Erythroblast (primary cell): ENCODE measurements around the gene ANO6.

ENCODE experiments used
- GATA1 ChIP-seq: IDR thresholded peaks from 2 replicates; pipeline ENCODE4 v1.6.1; 2011; ENCODE audit warnings: low read depth, mild to moderate bottlenecking, control low read depth, low read length, moderate library complexity
- POLR2A ChIP-seq: IDR thresholded peaks from 2 replicates; pipeline ENCODE4 v1.6.1; 2011; ENCODE audit warnings: mild to moderate bottlenecking, low read length

DNA sequence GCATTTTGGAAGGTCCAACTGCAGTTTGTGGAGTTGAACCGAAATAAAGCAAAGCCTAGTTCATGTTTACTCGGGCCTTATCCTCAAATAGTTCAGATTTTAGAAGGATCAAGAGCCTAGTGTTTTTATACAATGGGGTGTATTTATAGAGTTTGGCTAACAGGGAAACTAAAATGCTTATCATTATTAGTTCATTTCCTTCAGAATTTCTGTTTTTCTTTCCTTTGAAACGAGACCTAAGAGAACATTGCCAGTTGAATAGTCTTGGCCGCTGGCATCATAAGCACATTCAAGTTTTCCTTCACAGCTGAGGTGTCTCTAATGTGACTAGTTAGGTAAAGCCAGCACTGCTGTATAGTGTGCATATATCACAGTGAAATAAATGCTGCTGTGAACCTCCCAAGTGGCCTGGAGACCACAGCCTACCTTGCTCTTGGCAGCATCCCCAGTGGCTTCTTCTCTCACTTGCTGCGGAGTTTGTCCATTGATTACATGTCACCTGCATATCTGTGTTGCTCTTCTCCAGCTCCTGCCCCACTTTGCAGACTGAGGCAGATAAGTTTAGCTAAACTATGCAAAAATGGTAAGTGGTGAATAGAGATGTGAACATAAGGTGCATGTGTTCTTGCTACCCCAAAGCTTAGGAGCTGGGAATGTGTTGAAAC is 88.8 kb downstream of the ANO6 start:
- TF ChIP-seq POLR2A (no peak), GATA1 (no peak)
